HCT116 (cell line): Measurements from ENCODE around the gene SSC4D. TPM values are rescaled to one million over a fixed set of nuclear protein-coding genes. Genes with fewer than 3 reads are reported as not detected.

Experiments
- ATAC-seq: fragments of 200-7000 bp; cut with Tn5 transposase; 2 replicates; pipeline ENCODE4 v1.9.1; 2020; ENCODE audit warnings: mild to moderate bottlenecking, moderate library complexity
- BruUV-seq: library from RNA; stranded (reverse); fragments of 400-500 nt; replicated peaks from 2 replicates; lab custom pipeline; 2021; lab: Mats Ljungman, UMichigan
- CTCF ChIA-PET: fragments of 300-600 bp; sonication (Branson Sonifier 250); formaldehyde crosslinking; loops from one replicate; lab custom pipeline; 2021; ENCODE audit warnings: antibody characterized with exemption; lab: Charles Lee
- POLR2A ChIA-PET: fragments of 300-600, 350-600 bp; sonication (Branson Sonifier 250); formaldehyde crosslinking; loops from one replicate; lab custom pipeline; 2021; ENCODE audit warnings: antibody characterized with exemption; lab: Charles Lee
- RAD21 ChIA-PET, 2 experiments: fragments of 300-600 bp; sonication (Branson Sonifier 250); formaldehyde crosslinking; loops; one replicate each; lab custom pipeline; 2023; ENCODE audit warnings: low total read pairs in 2 of 2; ENCODE audit not compliant: uncharacterized antibody in 2 of 2, unreplicated experiment in 2 of 2, low non-redundant PET in 1 of 2; lab: Charles Lee
- DNase-seq: peaks from one replicate; pipeline ENCODE4 v3.0.0-alpha.2; 2010; ENCODE audit warnings: low read depth, low spot score
- H2AFZ ChIP-seq: fragments of 200-600 bp; shearing (Covaris generic), sonication (generic); 2 replicates; pipeline ENCODE4 v1.6.1; 2017; ENCODE audit warnings: low read depth, mixed run types, mixed read lengths, antibody characterized with exemption, low read length; ENCODE audit not compliant: poor library complexity, severe bottlenecking
- H3K27ac ChIP-seq: 2 replicates; pipeline ENCODE4 v1.5.1; 2012; ENCODE audit warnings: low read depth, low read length
- H3K27me3 ChIP-seq: fragments of 200-600 bp; sonication (generic); 2 replicates; pipeline ENCODE4 v1.6.1; 2016; ENCODE audit warnings: mixed run types, low read length, mixed read lengths; ENCODE audit not compliant: insufficient read depth
- H3K36me3 ChIP-seq, 2 experiments: fragments of 200-500 bp in 1 of 2; fragments of 200-600 bp in 1 of 2; sonication (Bioruptor generic) in 1 of 2; sonication (generic) in 1 of 2; 2 replicates each; pipeline versions ENCODE4 v1.5.1 to v1.6.1; 2014 to 2016; ENCODE audit warnings: low read length in 2 of 2, inconsistent platforms in 1 of 2, mixed read lengths in 1 of 2, mixed run types in 1 of 2; ENCODE audit not compliant: insufficient read depth in 2 of 2, control insufficient read depth in 1 of 2
- H3K4me1 ChIP-seq, 2 experiments: fragments of 200-600 bp in 1 of 2; sonication (generic) in 1 of 2; 2 replicates each; pipeline versions ENCODE4 v1.5.1 to v1.6.1; 2012 to 2017; ENCODE audit warnings: low read length in 2 of 2, inconsistent platforms in 1 of 2, mild to moderate bottlenecking in 1 of 2, mixed read lengths in 1 of 2, mixed run types in 1 of 2, moderate library complexity in 1 of 2; ENCODE audit not compliant: insufficient read depth in 2 of 2, control insufficient read depth in 1 of 2
- H3K4me2 ChIP-seq: fragments of 200-600 bp; sonication (generic); 2 replicates; pipeline ENCODE4 v1.6.1; 2017; ENCODE audit warnings: mixed run types, low read length, mixed read lengths
- H3K4me3 ChIP-seq, 2 experiments: fragments of 200-600 bp in 1 of 2; sonication (generic) in 1 of 2; replicated peaks in 1 of 2; 2 replicates each; pipeline ENCODE4 v1.5.1; 2011 to 2016; ENCODE audit warnings: low read length in 2 of 2, control low read depth in 1 of 2, low read depth in 1 of 2, mild to moderate bottlenecking in 1 of 2, mixed read lengths in 1 of 2, mixed run types in 1 of 2
- H3K79me2 ChIP-seq: fragments of 200-600 bp; sonication (generic); 2 replicates; pipeline ENCODE4 v1.6.1; 2017; ENCODE audit warnings: mild to moderate bottlenecking, mixed run types, low read length, moderate library complexity, mixed read lengths; ENCODE audit not compliant: insufficient read depth
- H3K9ac ChIP-seq: fragments of 200-600 bp; sonication (generic); 2 replicates; pipeline ENCODE4 v1.6.1; 2016; ENCODE audit warnings: low read length, mixed read lengths
- H3K9me2 ChIP-seq: fragments of 200-600 bp; sonication (generic), shearing (Covaris generic); 2 replicates; pipeline ENCODE4 v1.6.1; 2017; ENCODE audit warnings: mixed run types, mild to moderate bottlenecking, moderate library complexity; ENCODE audit not compliant: insufficient read depth
- H3K9me3 ChIP-seq, 2 experiments: fragments of 200-500 bp in 1 of 2; fragments of 200-600 bp in 1 of 2; sonication (Bioruptor generic) in 1 of 2; sonication (generic) in 1 of 2; 2 replicates each; pipeline ENCODE4 v1.6.1; 2014 to 2017; ENCODE audit warnings: low read length in 2 of 2, mixed read lengths in 2 of 2, inconsistent platforms in 1 of 2, low read depth in 1 of 2, mild to moderate bottlenecking in 1 of 2, mixed run types in 1 of 2, moderate library complexity in 1 of 2; ENCODE audit not compliant: control insufficient read depth in 1 of 2, insufficient read depth in 1 of 2
- H4K20me1 ChIP-seq: fragments of 200-600 bp; sonication (generic), shearing (Covaris generic); 2 replicates; pipeline ENCODE4 v1.6.1; 2017; ENCODE audit warnings: mixed run types, mild to moderate bottlenecking, moderate library complexity; ENCODE audit not compliant: insufficient read depth
- CBX3 ChIP-seq: IDR thresholded peaks from 2 replicates; pipeline ENCODE4 v1.6.1; 2012; ENCODE audit warnings: low read depth
- EGR1 ChIP-seq: IDR thresholded peaks from 2 replicates; pipeline ENCODE4 v1.6.1; 2012; ENCODE audit warnings: low read depth
- EZH2 ChIP-seq: fragments of 200-600 bp; sonication (generic); IDR thresholded peaks from 2 replicates; pipeline ENCODE4 v1.6.1; 2017; ENCODE audit warnings: antibody characterized with exemption, mixed run types
- FOSL1 ChIP-seq: IDR thresholded peaks from 2 replicates; pipeline ENCODE4 v1.6.1; 2012; ENCODE audit warnings: low read depth
- POLR2AphosphoS5 ChIP-seq: IDR thresholded peaks from 2 replicates; pipeline ENCODE4 v1.6.1; 2011; ENCODE audit warnings: mild to moderate bottlenecking, low read depth, low read length, moderate library complexity
- SIN3A ChIP-seq: IDR thresholded peaks from 2 replicates; pipeline ENCODE4 v1.6.1; 2012; ENCODE audit warnings: low read depth
- SRF ChIP-seq: IDR thresholded peaks from 2 replicates; pipeline ENCODE4 v1.6.1; 2012; ENCODE audit warnings: low read depth
- TCF7L2 ChIP-seq: IDR thresholded peaks from 2 replicates; pipeline ENCODE4 v1.7.0; 2011; ENCODE audit warnings: borderline replicate concordance, inconsistent platforms; ENCODE audit not compliant: insufficient read depth, insufficient read length; ENCODE audit errors: extremely low read depth
- YY1 ChIP-seq: IDR thresholded peaks from 2 replicates; pipeline ENCODE4 v1.6.1; 2011; ENCODE audit warnings: low read length, low read depth, moderate library complexity, mild to moderate bottlenecking; ENCODE audit not compliant: insufficient replicate concordance; ENCODE audit errors: extremely low read depth
- ZNF274 ChIP-seq: fragments of 200-500 bp; sonication (Bioruptor generic); IDR thresholded peaks from 2 replicates; pipeline ENCODE4 v1.6.1; 2014; ENCODE audit warnings: mild to moderate bottlenecking, low read depth, low read length, inconsistent platforms
- intact Hi-C: fragments of 100-400 bp; cut with micrococcal nuclease; formaldehyde crosslinking; loops from 2 replicates; pipeline ENCODE4 v1.10.0; 2022
- total RNA-seq: library from RNA; stranded (reverse); gene quantifications from one replicate; pipeline ENCODE4 v1.2.1, GENCODE V29; 2021; ENCODE audit not compliant: unreplicated experiment
- TF ChIP-seq, protein P1 (sequence below), 3 experiments: fragments of 200-600 bp in 1 of 3; sonication (generic) in 1 of 3; IDR thresholded peaks in 2 of 3; conservative IDR thresholded peaks in 1 of 3; 2 replicates each; pipeline ENCODE4 v1.5.1; 2012 to 2017; ENCODE audit warnings: low read depth in 2 of 3, low read length in 2 of 3, antibody characterized with exemption in 1 of 3, borderline replicate concordance in 1 of 3, control low read depth in 1 of 3, mild to moderate bottlenecking in 1 of 3, mixed read lengths in 1 of 3, mixed run types in 1 of 3, moderate library complexity in 1 of 3; ENCODE audit not compliant: insufficient read depth in 1 of 3
- TF ChIP-seq, protein P2 (sequence below): IDR thresholded peaks from 2 replicates; pipeline ENCODE4 v1.6.1; 2012; ENCODE audit warnings: low read depth

The SSC4D gene
- total RNA-seq, 1 experiment from 2014 or later, result 1.1 TPM

DNA sequence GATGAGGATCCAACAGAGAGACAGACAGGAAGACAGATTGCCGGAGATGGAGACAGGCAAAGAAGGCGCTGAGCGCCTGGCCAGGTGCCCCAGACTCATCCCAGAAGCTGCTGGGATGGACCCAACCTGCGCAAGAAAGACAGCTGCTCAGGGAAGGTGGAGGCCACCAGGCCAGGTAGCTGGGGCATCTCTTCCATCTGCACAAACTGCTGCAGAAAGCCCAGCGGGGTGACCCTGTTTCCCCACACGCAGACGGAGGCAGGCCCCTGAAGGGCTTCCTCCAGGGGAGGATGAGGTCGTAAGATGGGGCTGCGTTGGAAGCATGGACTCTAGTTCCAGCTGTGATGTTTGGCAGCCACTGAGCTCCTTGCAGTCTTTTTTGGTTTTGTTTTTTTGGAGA, 34.2 kb downstream of the SSC4D start:
- no peak overlapping the region for H3K27ac ChIP-seq
- H3K79me2 ChIP-seq, result no peaks in the 10 kb centered on the region
- H2AFZ ChIP-seq, result no peak overlapping the region
- H3K4me1 ChIP-seq, result peaks cover 27 to 52% of the 10 kb centered on the region in 2 experiments
- no peak for DNase-seq
- H3K36me3 ChIP-seq, result no peaks in the 10 kb centered on the region
- POLR2A ChIA-PET, result interaction anchor here (0.9 kb wide), 1 partner anchor 10 kb away, joined by 4 read pairs; no protein-coding TSS in a partner anchor
- no peaks in the 10 kb centered on the region for H3K9me3 ChIP-seq
- H3K4me2 ChIP-seq, result no peak overlapping the region
- TF ChIP-seq POLR2AphosphoS5, result no peak
- no peak for TF ChIP-seq EZH2
- no peak for TF ChIP-seq EGR1
- TF ChIP-seq SIN3A, result no peak
- no peak for TF ChIP-seq TCF7L2
- TF ChIP-seq ZNF274, result no peak
- TF ChIP-seq, all 23 proteins: peak for 0
- no peak overlapping the region for H3K9ac ChIP-seq
- no peak overlapping the region for H3K4me3 ChIP-seq
- intact Hi-C loops, result no loop called here
- no peaks in the 10 kb centered on the region for H3K27me3 ChIP-seq
- ChIA-PET CTCF (no interaction called here), RAD21 (no interaction called here)
- H3K9me2 ChIP-seq, result no peaks in the 10 kb centered on the region
- no peak for ATAC-seq
- no peaks in the 10 kb centered on the region for H4K20me1 ChIP-seq
- BruUV-seq, result no TSS peak

DNA sequence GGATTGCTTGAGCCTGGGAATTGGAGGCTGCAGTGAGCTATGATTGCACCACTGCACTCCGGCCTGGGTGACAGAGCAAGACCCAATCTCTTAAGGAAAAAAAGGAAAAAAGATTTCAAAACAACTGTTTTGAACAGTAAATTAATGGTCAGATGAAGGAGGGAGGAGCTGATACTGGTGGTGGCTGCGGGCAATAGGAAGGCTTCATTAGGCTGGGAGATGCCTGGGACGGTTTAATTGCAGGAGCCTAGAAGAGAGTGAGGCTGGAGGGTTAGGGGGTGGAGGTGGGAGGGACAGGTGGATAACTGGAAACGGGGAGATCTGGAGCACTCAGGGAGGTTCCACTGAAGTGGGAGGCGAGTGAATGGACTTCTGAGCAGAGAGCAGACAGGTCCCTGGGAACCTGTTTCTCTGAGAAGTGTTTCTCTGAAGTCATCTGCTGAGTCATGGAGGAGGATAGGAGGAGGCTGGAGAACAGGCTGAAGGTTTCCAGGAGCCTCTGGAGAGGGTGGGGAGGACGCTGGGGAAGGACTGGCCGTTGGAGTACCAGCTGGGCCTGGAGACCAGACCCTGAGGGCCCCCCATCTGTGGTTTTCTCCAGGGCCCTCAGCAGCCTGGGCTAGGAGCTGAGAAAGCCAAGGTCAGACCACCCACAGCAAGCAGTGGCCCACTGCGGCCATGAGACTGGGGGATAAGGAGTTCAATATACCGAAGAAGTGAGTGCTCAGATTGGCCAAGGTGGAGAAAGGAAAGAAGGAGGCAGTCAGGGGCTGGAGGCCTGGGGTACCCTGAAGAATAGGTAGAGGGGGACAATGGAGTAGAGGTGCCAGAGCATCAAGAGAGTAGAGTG, 36.3 kb downstream of the SSC4D start:
- POLR2A ChIA-PET, result interaction anchor here (0.8 kb wide), 1 partner anchor 12 kb away, joined by 7 read pairs; no protein-coding TSS in a partner anchor
- peak; percentile 75 for ATAC-seq
- TF ChIP-seq CBX3 (no peak), EGR1 (no peak), SIN3A (no peak), YY1 (peak; percentile 54), SRF (no peak), FOSL1 (0 out of 2 replicates have a peak, but pooled peaks have one; percentile 23), POLR2AphosphoS5 (peak; percentile 33; the same call in 1 of the 2 replicates)
- TF ChIP-seq, protein P1, sequence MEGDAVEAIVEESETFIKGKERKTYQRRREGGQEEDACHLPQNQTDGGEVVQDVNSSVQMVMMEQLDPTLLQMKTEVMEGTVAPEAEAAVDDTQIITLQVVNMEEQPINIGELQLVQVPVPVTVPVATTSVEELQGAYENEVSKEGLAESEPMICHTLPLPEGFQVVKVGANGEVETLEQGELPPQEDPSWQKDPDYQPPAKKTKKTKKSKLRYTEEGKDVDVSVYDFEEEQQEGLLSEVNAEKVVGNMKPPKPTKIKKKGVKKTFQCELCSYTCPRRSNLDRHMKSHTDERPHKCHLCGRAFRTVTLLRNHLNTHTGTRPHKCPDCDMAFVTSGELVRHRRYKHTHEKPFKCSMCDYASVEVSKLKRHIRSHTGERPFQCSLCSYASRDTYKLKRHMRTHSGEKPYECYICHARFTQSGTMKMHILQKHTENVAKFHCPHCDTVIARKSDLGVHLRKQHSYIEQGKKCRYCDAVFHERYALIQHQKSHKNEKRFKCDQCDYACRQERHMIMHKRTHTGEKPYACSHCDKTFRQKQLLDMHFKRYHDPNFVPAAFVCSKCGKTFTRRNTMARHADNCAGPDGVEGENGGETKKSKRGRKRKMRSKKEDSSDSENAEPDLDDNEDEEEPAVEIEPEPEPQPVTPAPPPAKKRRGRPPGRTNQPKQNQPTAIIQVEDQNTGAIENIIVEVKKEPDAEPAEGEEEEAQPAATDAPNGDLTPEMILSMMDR (IDR thresholded peaks at IDR 0.05 in 2 of 3, conservative IDR thresholded peaks at IDR 0.05 in 1 of 3; ENCODE audit: borderline replicate concordance in 1 of 3, insufficient read depth in 1 of 3, low read depth in 2 of 3, low read length in 2 of 3), result no peak
- TF ChIP-seq, protein P2, sequence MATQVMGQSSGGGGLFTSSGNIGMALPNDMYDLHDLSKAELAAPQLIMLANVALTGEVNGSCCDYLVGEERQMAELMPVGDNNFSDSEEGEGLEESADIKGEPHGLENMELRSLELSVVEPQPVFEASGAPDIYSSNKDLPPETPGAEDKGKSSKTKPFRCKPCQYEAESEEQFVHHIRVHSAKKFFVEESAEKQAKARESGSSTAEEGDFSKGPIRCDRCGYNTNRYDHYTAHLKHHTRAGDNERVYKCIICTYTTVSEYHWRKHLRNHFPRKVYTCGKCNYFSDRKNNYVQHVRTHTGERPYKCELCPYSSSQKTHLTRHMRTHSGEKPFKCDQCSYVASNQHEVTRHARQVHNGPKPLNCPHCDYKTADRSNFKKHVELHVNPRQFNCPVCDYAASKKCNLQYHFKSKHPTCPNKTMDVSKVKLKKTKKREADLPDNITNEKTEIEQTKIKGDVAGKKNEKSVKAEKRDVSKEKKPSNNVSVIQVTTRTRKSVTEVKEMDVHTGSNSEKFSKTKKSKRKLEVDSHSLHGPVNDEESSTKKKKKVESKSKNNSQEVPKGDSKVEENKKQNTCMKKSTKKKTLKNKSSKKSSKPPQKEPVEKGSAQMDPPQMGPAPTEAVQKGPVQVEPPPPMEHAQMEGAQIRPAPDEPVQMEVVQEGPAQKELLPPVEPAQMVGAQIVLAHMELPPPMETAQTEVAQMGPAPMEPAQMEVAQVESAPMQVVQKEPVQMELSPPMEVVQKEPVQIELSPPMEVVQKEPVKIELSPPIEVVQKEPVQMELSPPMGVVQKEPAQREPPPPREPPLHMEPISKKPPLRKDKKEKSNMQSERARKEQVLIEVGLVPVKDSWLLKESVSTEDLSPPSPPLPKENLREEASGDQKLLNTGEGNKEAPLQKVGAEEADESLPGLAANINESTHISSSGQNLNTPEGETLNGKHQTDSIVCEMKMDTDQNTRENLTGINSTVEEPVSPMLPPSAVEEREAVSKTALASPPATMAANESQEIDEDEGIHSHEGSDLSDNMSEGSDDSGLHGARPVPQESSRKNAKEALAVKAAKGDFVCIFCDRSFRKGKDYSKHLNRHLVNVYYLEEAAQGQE, result no peak
- no peak for DNase-seq
- RAD21 ChIA-PET, result interaction anchor here in 1 of 2 experiments (0.5 kb wide), 1 partner anchor 47 kb away, joined by 4 read pairs; no protein-coding TSS in a partner anchor
- Histone ChIP-seq H3K9ac (peak overlapping the region; percentile 52), H3K4me3 (no peak overlapping the region), H3K79me2 (no peaks in the 10 kb centered on the region), H3K9me3 (no peaks in the 10 kb centered on the region), H3K27me3 (no peaks in the 10 kb centered on the region), H3K4me1 (peaks cover 16 to 45% of the 10 kb centered on the region in 2 experiments), H3K9me2 (no peaks in the 10 kb centered on the region), H3K27ac (peak overlapping the region; percentile 51), H4K20me1 (no peaks in the 10 kb centered on the region), H3K36me3 (no peaks in the 10 kb centered on the region), H3K4me2 (peak overlapping the region; percentile 65), H2AFZ (peak overlapping the region; percentile 52)
- intact Hi-C loops, result no loop called here
- CTCF ChIA-PET, result no interaction called here
- no TSS peak for BruUV-seq
